Liver (tissue), 9 donors: ENCODE results near the gene GRIFIN. TPM values are rescaled to one million over a fixed set of nuclear protein-coding genes. Genes with fewer than 3 reads are reported as not detected.

Experiments used
- DNase-seq: peaks from one replicate; pipeline ENCODE4 v3.0.0-alpha.2; 2017; ENCODE audit warnings: low spot score
- H3K27ac ChIP-seq, 2 donors: one replicate each; pipeline ENCODE4 v1.7.0; 2013; ENCODE audit warnings: inconsistent platforms in 2 of 2, low read length in 2 of 2, control low read depth in 1 of 2, low read depth in 1 of 2, mild to moderate bottlenecking in 1 of 2
- H3K27me3 ChIP-seq, 4 donors: one replicate each; pipeline versions ENCODE4 v1.6.1 to v1.7.0; 2013; ENCODE audit warnings: low read length in 3 of 4, inconsistent platforms in 1 of 4, mild to moderate bottlenecking in 1 of 4, moderate library complexity in 1 of 4; ENCODE audit not compliant: control insufficient read depth in 4 of 4, insufficient read depth in 4 of 4
- H3K36me3 ChIP-seq, 4 donors: one replicate each; pipeline versions ENCODE4 v1.6.1 to v1.7.0; 2013; ENCODE audit warnings: low read length in 3 of 4, mild to moderate bottlenecking in 3 of 4, low read depth in 1 of 4, moderate library complexity in 1 of 4; ENCODE audit not compliant: control insufficient read depth in 4 of 4, insufficient read depth in 3 of 4
- H3K4me1 ChIP-seq, 4 donors: one replicate each; pipeline versions ENCODE4 v1.6.1 to v1.7.0; 2013; ENCODE audit warnings: low read length in 3 of 4, mild to moderate bottlenecking in 3 of 4, moderate library complexity in 1 of 4; ENCODE audit not compliant: control insufficient read depth in 4 of 4, insufficient read depth in 4 of 4
- H3K4me3 ChIP-seq, 3 donors: one replicate each; pipeline versions ENCODE4 v1.6.1 to v1.7.0; 2013; ENCODE audit warnings: low read length in 3 of 3, control low read depth in 1 of 3, low read depth in 1 of 3, mild to moderate bottlenecking in 1 of 3
- H3K9ac ChIP-seq, 2 donors: one replicate each; pipeline ENCODE4 v1.7.0; 2013; ENCODE audit warnings: low read length in 2 of 2, mild to moderate bottlenecking in 2 of 2, moderate library complexity in 2 of 2, control low read depth in 1 of 2, low read depth in 1 of 2
- H3K9me3 ChIP-seq, 4 donors: one replicate each; pipeline versions ENCODE4 v1.6.1 to v1.7.0; 2013; ENCODE audit warnings: low read length in 3 of 4; ENCODE audit not compliant: control insufficient read depth in 4 of 4
- ATF3 ChIP-seq: IDR thresholded peaks from 2 replicates; pipeline ENCODE4 v1.6.1; 2016; ENCODE audit warnings: antibody characterized with exemption
- CTCF ChIP-seq: fragments of 150-350 bp; IDR thresholded peaks from 2 replicates; pipeline ENCODE4 v1.5.1; 2017; ENCODE audit warnings: improper control_type of control experiment, low read depth, low read length; ENCODE audit not compliant: missing input control
- EGR1 ChIP-seq, 2 donors: IDR thresholded peaks; 2 replicates each; pipeline ENCODE4 v1.6.1; 2016 to 2018; ENCODE audit warnings: antibody characterized with exemption in 2 of 2, low read depth in 2 of 2
- FOXA1 ChIP-seq: IDR thresholded peaks from 2 replicates; pipeline ENCODE4 v1.6.1; 2016; ENCODE audit warnings: antibody characterized with exemption
- FOXA2 ChIP-seq: IDR thresholded peaks from 2 replicates; pipeline ENCODE4 v1.6.1; 2016; ENCODE audit warnings: antibody characterized with exemption
- GABPA ChIP-seq, 2 donors: IDR thresholded peaks in 1 of 2; conservative IDR thresholded peaks in 1 of 2; 2 replicates each; pipeline ENCODE4 v1.6.1; 2016; ENCODE audit warnings: antibody characterized with exemption in 2 of 2, mild to moderate bottlenecking in 1 of 2, moderate library complexity in 1 of 2
- HNF4A ChIP-seq, 2 donors: conservative IDR thresholded peaks; 2 replicates each; pipeline ENCODE4 v1.6.1; 2016; ENCODE audit warnings: antibody characterized with exemption in 2 of 2, mild to moderate bottlenecking in 2 of 2
- HNF4G ChIP-seq: IDR thresholded peaks from 2 replicates; pipeline ENCODE4 v1.6.1; 2016; ENCODE audit warnings: antibody characterized with exemption
- JUND ChIP-seq, 2 donors: IDR thresholded peaks; 2 replicates each; pipeline ENCODE4 v1.6.1; 2016; ENCODE audit warnings: antibody characterized with exemption in 2 of 2
- MAX ChIP-seq: IDR thresholded peaks from 2 replicates; pipeline ENCODE4 v1.6.1; 2016; ENCODE audit warnings: antibody characterized with exemption
- NR2F2 ChIP-seq: IDR thresholded peaks from 2 replicates; pipeline ENCODE4 v1.6.1; 2016; ENCODE audit warnings: antibody characterized with exemption
- RAD21 ChIP-seq, 2 donors: IDR thresholded peaks; 2 replicates each; pipeline ENCODE4 v1.6.1; 2016; ENCODE audit warnings: antibody characterized with exemption in 2 of 2, mild to moderate bottlenecking in 2 of 2
- REST ChIP-seq: IDR thresholded peaks from 2 replicates; pipeline ENCODE4 v1.6.1; 2016; ENCODE audit warnings: antibody characterized with exemption, mild to moderate bottlenecking
- RXRA ChIP-seq, 2 donors: IDR thresholded peaks; 2 replicates each; pipeline ENCODE4 v1.6.1; 2017 to 2018; ENCODE audit warnings: antibody characterized with exemption in 2 of 2, mild to moderate bottlenecking in 1 of 2
- SP1 ChIP-seq: IDR thresholded peaks from 2 replicates; pipeline ENCODE4 v1.6.1; 2018; ENCODE audit warnings: antibody characterized with exemption, mild to moderate bottlenecking
- TAF1 ChIP-seq: conservative IDR thresholded peaks from 2 replicates; pipeline ENCODE4 v1.6.1; 2016; ENCODE audit warnings: antibody characterized with exemption, mild to moderate bottlenecking
- YY1 ChIP-seq: IDR thresholded peaks from 2 replicates; pipeline ENCODE4 v1.6.1; 2016; ENCODE audit warnings: antibody characterized with exemption, mild to moderate bottlenecking
- ZBTB33 ChIP-seq: IDR thresholded peaks from 2 replicates; pipeline ENCODE4 v1.6.1; 2016; ENCODE audit warnings: antibody characterized with exemption
- WGBS: extraction: QIAGEN DNeasy Blood & Tissue Kit; methylation state at CpG from one replicate; pipeline ENCODE4 v1.1.7; 2013; 5-methylcytosine and 5-hydroxymethylcytosine counted together
- polyA plus RNA-seq, 2 donors: library from polyadenylated mRNA; stranded (reverse) in 1 of 2; unstranded in 1 of 2; fragments of 200-250 nt in 1 of 2; fragments of >200 nt in 1 of 2; fragmentation: Nextera tagmentation in 1 of 2; extraction: Ambion mirVana in 1 of 2; gene quantifications; one replicate each; pipeline versions ENCODE4 v1.2.1 to v1.2.3, GENCODE V29; 2013 to 2015
- total RNA-seq, 2 donors: library from RNA; depleted of rRNA; stranded (reverse); fragments of >200 nt; gene quantifications; one replicate each; pipeline ENCODE4 v1.2.3, GENCODE V29; 2014
- donor health status: healthy.
- donor health status: healthy.
- donor health status: healthy.
- donor health status: healthy.
- donor health status: healthy.

The GRIFIN gene
- total and polyA plus RNA-seq, 4 donors = not detected

- Histone ChIP-seq H3K9ac (no peak overlapping the region), H3K27me3 (no peaks in the 10 kb centered on the region), H3K36me3 (no peaks in the 10 kb centered on the region), H3K4me3 (no peak overlapping the region), H3K4me1 (no peaks in the 10 kb centered on the region), H3K27ac (no peak overlapping the region), H3K9me3 (no peaks in the 10 kb centered on the region)
- WGBS = 88% methylated on average over 9 of the region's 9 CpGs
- no peak for TF ChIP-seq EGR1 (IDR thresholded peaks at IDR 0.05; ENCODE audit: low read depth in 2 of 2)
- TF ChIP-seq REST = no peak
- TF ChIP-seq TAF1 = no peak
- TF ChIP-seq CTCF = no peak
- no peak for TF ChIP-seq HNF4A (conservative IDR thresholded peaks at IDR 0.05)
- no peak for TF ChIP-seq SP1
- TF ChIP-seq HNF4G = no peak
- no peak for TF ChIP-seq FOXA2
- no peak for TF ChIP-seq FOXA1
- TF ChIP-seq MAX = no peak
- no peak for TF ChIP-seq ATF3
- no peak for TF ChIP-seq JUND (IDR thresholded peaks at IDR 0.05)
- no peak for TF ChIP-seq YY1
- no peak for TF ChIP-seq NR2F2
- TF ChIP-seq RXRA (IDR thresholded peaks at IDR 0.05) = no peak
- TF ChIP-seq GABPA (IDR thresholded peaks at IDR 0.05 in 1 of 2, conservative IDR thresholded peaks at IDR 0.05 in 1 of 2) = no peak
- TF ChIP-seq RAD21 (IDR thresholded peaks at IDR 0.05) = no peak
- no peak for TF ChIP-seq ZBTB33
- no peak for DNase-seq
These were observed 25.9 kb upstream of the GRIFIN start for GRCh38 chr7:2501947-2502646.
